ENCODE measurements around the gene ANO3.
A peak's percentile ranks its signal among the peaks of the same experiment; 100 is the strongest.

The ANO3 gene

GRCh38 chr11:26677566-26677965 is 345.6 kb downstream of the ANO3 start:
- no peaks in the 10 kb centered on the region for H3K36me3 ChIP-seq (ENCODE audit: control insufficient read depth in 2 of 2, insufficient read depth in 2 of 2, low read length in 2 of 2)
- H3K4me3 ChIP-seq (ENCODE audit: low read length in 2 of 2), result no peak overlapping the region
- no peak overlapping the region for H3K27ac ChIP-seq (ENCODE audit: low read depth in 2 of 2, low read length in 2 of 2)
- H3K27me3 ChIP-seq (ENCODE audit: control insufficient read depth in 2 of 2, insufficient read depth in 2 of 2, low read length in 2 of 2), result no peaks in the 10 kb centered on the region
- H3K9me3 ChIP-seq (ENCODE audit: control insufficient read depth in 2 of 2, low read length in 2 of 2), result no peaks in the 10 kb centered on the region
- no peak overlapping the region for H3K9ac ChIP-seq (ENCODE audit: low read depth in 1 of 2, low read length in 2 of 2)
- no peaks in the 10 kb centered on the region for H3K4me1 ChIP-seq (ENCODE audit: control insufficient read depth in 2 of 2, insufficient read depth in 2 of 2, low read length in 2 of 2)

- Histone ChIP-seq H3K36me3 (ENCODE audit: control insufficient read depth in 2 of 2, insufficient read depth in 2 of 2, low read length in 2 of 2) (no peaks in the 10 kb centered on the region), H3K4me1 (ENCODE audit: control insufficient read depth in 2 of 2, insufficient read depth in 2 of 2, low read length in 2 of 2) (no peaks in the 10 kb centered on the region), H3K4me3 (ENCODE audit: low read length in 2 of 2) (no peak overlapping the region), H3K9me3 (ENCODE audit: control insufficient read depth in 2 of 2, low read length in 2 of 2) (no peaks in the 10 kb centered on the region), H3K27ac (ENCODE audit: low read depth in 2 of 2, low read length in 2 of 2) (no peak overlapping the region), H3K27me3 (ENCODE audit: control insufficient read depth in 2 of 2, insufficient read depth in 2 of 2, low read length in 2 of 2) (no peaks in the 10 kb centered on the region), H3K9ac (ENCODE audit: low read depth in 1 of 2, low read length in 2 of 2) (no peak overlapping the region)
Measured at GRCh38 chr11:26687351-26687750, 355.4 kb downstream of the ANO3 start.

- no peaks in the 10 kb centered on the region for H3K4me1 ChIP-seq (ENCODE audit: control insufficient read depth in 2 of 2, insufficient read depth in 2 of 2, low read length in 2 of 2)
- H3K36me3 ChIP-seq (ENCODE audit: control insufficient read depth in 2 of 2, insufficient read depth in 2 of 2, low read length in 2 of 2), result no peaks in the 10 kb centered on the region
- H3K4me3 ChIP-seq (ENCODE audit: low read length in 2 of 2), result no peak overlapping the region
- H3K27me3 ChIP-seq (ENCODE audit: control insufficient read depth in 2 of 2, insufficient read depth in 2 of 2, low read length in 2 of 2), result no peaks in the 10 kb centered on the region
- no peak overlapping the region for H3K27ac ChIP-seq (ENCODE audit: low read depth in 2 of 2, low read length in 2 of 2)
- H3K9me3 ChIP-seq (ENCODE audit: control insufficient read depth in 2 of 2, low read length in 2 of 2), result no peaks in the 10 kb centered on the region
- no peak overlapping the region for H3K9ac ChIP-seq (ENCODE audit: low read depth in 1 of 2, low read length in 2 of 2)
Measured at GRCh38 chr11:26688701-26689100, 356.8 kb downstream of the ANO3 start.

GRCh38 chr11:26696330-26696729 is 364.4 kb downstream of the ANO3 start:
- Histone ChIP-seq H3K36me3 (ENCODE audit: control insufficient read depth in 2 of 2, insufficient read depth in 2 of 2, low read length in 2 of 2) (no peaks in the 10 kb centered on the region), H3K4me3 (ENCODE audit: low read length in 2 of 2) (no peak overlapping the region), H3K9me3 (ENCODE audit: control insufficient read depth in 2 of 2, low read length in 2 of 2) (no peaks in the 10 kb centered on the region), H3K27ac (ENCODE audit: low read depth in 2 of 2, low read length in 2 of 2) (no peak overlapping the region), H3K27me3 (ENCODE audit: control insufficient read depth in 2 of 2, insufficient read depth in 2 of 2, low read length in 2 of 2) (no peaks in the 10 kb centered on the region), H3K4me1 (ENCODE audit: control insufficient read depth in 2 of 2, insufficient read depth in 2 of 2, low read length in 2 of 2) (peaks cover 4 to 30% of the 10 kb centered on the region in 2 donors), H3K9ac (ENCODE audit: low read depth in 1 of 2, low read length in 2 of 2) (no peak overlapping the region)

GRCh38 chr11:26698224-26698623 is 366.3 kb downstream of the ANO3 start:
- Histone ChIP-seq H3K9me3 (ENCODE audit: control insufficient read depth in 2 of 2, low read length in 2 of 2) (no peaks in the 10 kb centered on the region), H3K36me3 (ENCODE audit: control insufficient read depth in 2 of 2, insufficient read depth in 2 of 2, low read length in 2 of 2) (no peaks in the 10 kb centered on the region), H3K27ac (ENCODE audit: low read depth in 2 of 2, low read length in 2 of 2) (no peak overlapping the region), H3K4me1 (ENCODE audit: control insufficient read depth in 2 of 2, insufficient read depth in 2 of 2, low read length in 2 of 2) (peaks cover 10 to 40% of the 10 kb centered on the region in 2 donors), H3K27me3 (ENCODE audit: control insufficient read depth in 2 of 2, insufficient read depth in 2 of 2, low read length in 2 of 2) (no peaks in the 10 kb centered on the region), H3K4me3 (ENCODE audit: low read length in 2 of 2) (no peak overlapping the region), H3K9ac (ENCODE audit: low read depth in 1 of 2, low read length in 2 of 2) (no peak overlapping the region)

GRCh38 chr11:26700574-26701235 is 368.8 kb downstream of the ANO3 start:
- Histone ChIP-seq H3K27me3 (ENCODE audit: control insufficient read depth in 2 of 2, insufficient read depth in 2 of 2, low read length in 2 of 2) (no peaks in the 10 kb centered on the region), H3K27ac (ENCODE audit: low read depth in 2 of 2, low read length in 2 of 2) (no peak overlapping the region), H3K9ac (ENCODE audit: low read depth in 1 of 2, low read length in 2 of 2) (no peak overlapping the region), H3K4me3 (ENCODE audit: low read length in 2 of 2) (no peak overlapping the region), H3K36me3 (ENCODE audit: control insufficient read depth in 2 of 2, insufficient read depth in 2 of 2, low read length in 2 of 2) (no peaks in the 10 kb centered on the region), H3K9me3 (ENCODE audit: control insufficient read depth in 2 of 2, low read length in 2 of 2) (no peaks in the 10 kb centered on the region), H3K4me1 (ENCODE audit: control insufficient read depth in 2 of 2, insufficient read depth in 2 of 2, low read length in 2 of 2) (peaks cover 10 to 57% of the 10 kb centered on the region in 2 donors)

GRCh38 chr11:26702406-26702805 is 370.5 kb downstream of the ANO3 start:
- H3K27ac ChIP-seq (ENCODE audit: low read depth in 2 of 2, low read length in 2 of 2), result no peak overlapping the region
- H3K36me3 ChIP-seq (ENCODE audit: control insufficient read depth in 2 of 2, insufficient read depth in 2 of 2, low read length in 2 of 2), result no peaks in the 10 kb centered on the region

GRCh38 chr11:26703411-26704191 is 371.7 kb downstream of the ANO3 start:
- peaks cover 8 to 46% of the 10 kb centered on the region in 2 donors for H3K4me1 ChIP-seq (ENCODE audit: control insufficient read depth in 2 of 2, insufficient read depth in 2 of 2, low read length in 2 of 2)
- H3K27ac ChIP-seq (ENCODE audit: low read depth in 2 of 2, low read length in 2 of 2), result peak overlapping the region; percentile 27 to 52

More at GRCh38 chr11:26702406-26702805, 370.5 kb downstream of the ANO3 start:
- H3K9me3 ChIP-seq (ENCODE audit: control insufficient read depth in 2 of 2, low read length in 2 of 2), result no peaks in the 10 kb centered on the region
- H3K9ac ChIP-seq (ENCODE audit: low read depth in 1 of 2, low read length in 2 of 2), result no peak overlapping the region
- no peak overlapping the region for H3K4me3 ChIP-seq (ENCODE audit: low read length in 2 of 2)
- H3K27me3 ChIP-seq (ENCODE audit: control insufficient read depth in 2 of 2, insufficient read depth in 2 of 2, low read length in 2 of 2), result no peaks in the 10 kb centered on the region
- H3K4me1 ChIP-seq (ENCODE audit: control insufficient read depth in 2 of 2, insufficient read depth in 2 of 2, low read length in 2 of 2), result peaks cover 8 to 52% of the 10 kb centered on the region in 2 donors

GRCh38 chr11:26704249-26704648 is 372.3 kb downstream of the ANO3 start:
- Histone ChIP-seq H3K4me3 (ENCODE audit: low read length in 2 of 2) (peak overlapping the region in 1 of 2 donors; percentile 4), H3K9ac (ENCODE audit: low read depth in 1 of 2, low read length in 2 of 2) (no peak overlapping the region), H3K36me3 (ENCODE audit: control insufficient read depth in 2 of 2, insufficient read depth in 2 of 2, low read length in 2 of 2) (no peaks in the 10 kb centered on the region), H3K9me3 (ENCODE audit: control insufficient read depth in 2 of 2, low read length in 2 of 2) (no peaks in the 10 kb centered on the region), H3K4me1 (ENCODE audit: control insufficient read depth in 2 of 2, insufficient read depth in 2 of 2, low read length in 2 of 2) (peaks cover 6 to 41% of the 10 kb centered on the region in 2 donors), H3K27ac (ENCODE audit: low read depth in 2 of 2, low read length in 2 of 2) (peak overlapping the region in 1 of 2 donors; percentile 61), H3K27me3 (ENCODE audit: control insufficient read depth in 2 of 2, insufficient read depth in 2 of 2, low read length in 2 of 2) (no peaks in the 10 kb centered on the region)

More at GRCh38 chr11:26703411-26704191, 371.7 kb downstream of the ANO3 start:
- no peaks in the 10 kb centered on the region for H3K27me3 ChIP-seq (ENCODE audit: control insufficient read depth in 2 of 2, insufficient read depth in 2 of 2, low read length in 2 of 2)
- peak overlapping the region in 1 of 2 donors; percentile 20 for H3K4me3 ChIP-seq (ENCODE audit: low read length in 2 of 2)
- no peaks in the 10 kb centered on the region for H3K9me3 ChIP-seq (ENCODE audit: control insufficient read depth in 2 of 2, low read length in 2 of 2)
- H3K9ac ChIP-seq (ENCODE audit: low read depth in 1 of 2, low read length in 2 of 2), result no peak overlapping the region
- H3K36me3 ChIP-seq (ENCODE audit: control insufficient read depth in 2 of 2, insufficient read depth in 2 of 2, low read length in 2 of 2), result no peaks in the 10 kb centered on the region

GRCh38 chr11:26706181-26706580 is 374.3 kb downstream of the ANO3 start:
- Histone ChIP-seq H3K36me3 (ENCODE audit: control insufficient read depth in 2 of 2, insufficient read depth in 2 of 2, low read length in 2 of 2) (no peaks in the 10 kb centered on the region), H3K9ac (ENCODE audit: low read depth in 1 of 2, low read length in 2 of 2) (no peak overlapping the region), H3K9me3 (ENCODE audit: control insufficient read depth in 2 of 2, low read length in 2 of 2) (no peaks in the 10 kb centered on the region), H3K27ac (ENCODE audit: low read depth in 2 of 2, low read length in 2 of 2) (no peak overlapping the region), H3K27me3 (ENCODE audit: control insufficient read depth in 2 of 2, insufficient read depth in 2 of 2, low read length in 2 of 2) (no peaks in the 10 kb centered on the region), H3K4me3 (ENCODE audit: low read length in 2 of 2) (no peak overlapping the region), H3K4me1 (ENCODE audit: control insufficient read depth in 2 of 2, insufficient read depth in 2 of 2, low read length in 2 of 2) (peaks cover 6 to 40% of the 10 kb centered on the region in 2 donors)

Measured in mucosa of rectum (tissue), 2 donors.